Fibroblast of the aortic adventitia (primary cell): Measurements from ENCODE around the gene IFNGR2. TPM values are rescaled to one million over a fixed set of nuclear protein-coding genes. Genes with fewer than 3 reads are reported as not detected.
A peak's percentile ranks its signal among the peaks of the same experiment; 100 is the strongest.

Experiments
- DNase-seq: peaks from one replicate; pipeline ENCODE4 v3.0.0-alpha.2; 2010; ENCODE audit warnings: low read depth
- H3K4me3 ChIP-seq: 2 replicates; pipeline ENCODE4 v1.5.1; 2011; ENCODE audit warnings: low read depth, mild to moderate bottlenecking, control low read depth, low read length, moderate library complexity
- total RNA-seq: library from RNA; depleted of rRNA; stranded (reverse); fragments of >200 nt; gene quantifications from 2 replicates; pipeline ENCODE4 v1.2.3, GENCODE V29; 2012; ENCODE audit warnings: low replicate concordance
- TF ChIP-seq, protein P1 (sequence below): IDR thresholded peaks from 2 replicates; pipeline ENCODE4 v1.5.1; 2011; ENCODE audit warnings: mild to moderate bottlenecking, low read length, control low read depth, inconsistent platforms; ENCODE audit not compliant: insufficient read depth

IFNGR2 gene
- total RNA-seq, 1 donor = 64.2 TPM

DNA sequence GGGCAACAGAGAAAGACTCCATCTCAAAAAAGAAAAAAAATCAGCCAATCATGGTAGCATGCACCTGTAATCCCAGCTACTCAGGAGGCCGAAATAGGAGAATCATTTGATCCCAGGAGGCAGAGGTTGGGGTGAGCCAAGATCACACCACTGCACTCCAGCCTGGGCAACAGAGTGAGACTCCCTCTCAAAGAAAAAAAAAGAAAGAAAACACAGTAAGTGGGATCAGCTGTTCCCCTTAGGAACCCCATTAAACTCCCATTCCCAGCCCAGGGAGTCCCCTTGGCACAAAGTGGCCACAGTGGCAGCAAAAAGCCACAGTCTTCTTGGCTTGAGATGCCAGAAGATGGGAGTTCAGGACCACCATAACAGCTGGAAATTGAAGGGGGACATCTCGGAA, 67.5 kb downstream of the IFNGR2 start:
- DNase-seq = no peak
- TF ChIP-seq, protein P1, sequence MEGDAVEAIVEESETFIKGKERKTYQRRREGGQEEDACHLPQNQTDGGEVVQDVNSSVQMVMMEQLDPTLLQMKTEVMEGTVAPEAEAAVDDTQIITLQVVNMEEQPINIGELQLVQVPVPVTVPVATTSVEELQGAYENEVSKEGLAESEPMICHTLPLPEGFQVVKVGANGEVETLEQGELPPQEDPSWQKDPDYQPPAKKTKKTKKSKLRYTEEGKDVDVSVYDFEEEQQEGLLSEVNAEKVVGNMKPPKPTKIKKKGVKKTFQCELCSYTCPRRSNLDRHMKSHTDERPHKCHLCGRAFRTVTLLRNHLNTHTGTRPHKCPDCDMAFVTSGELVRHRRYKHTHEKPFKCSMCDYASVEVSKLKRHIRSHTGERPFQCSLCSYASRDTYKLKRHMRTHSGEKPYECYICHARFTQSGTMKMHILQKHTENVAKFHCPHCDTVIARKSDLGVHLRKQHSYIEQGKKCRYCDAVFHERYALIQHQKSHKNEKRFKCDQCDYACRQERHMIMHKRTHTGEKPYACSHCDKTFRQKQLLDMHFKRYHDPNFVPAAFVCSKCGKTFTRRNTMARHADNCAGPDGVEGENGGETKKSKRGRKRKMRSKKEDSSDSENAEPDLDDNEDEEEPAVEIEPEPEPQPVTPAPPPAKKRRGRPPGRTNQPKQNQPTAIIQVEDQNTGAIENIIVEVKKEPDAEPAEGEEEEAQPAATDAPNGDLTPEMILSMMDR = no peak
- no peak overlapping the region for H3K4me3 ChIP-seq

DNA sequence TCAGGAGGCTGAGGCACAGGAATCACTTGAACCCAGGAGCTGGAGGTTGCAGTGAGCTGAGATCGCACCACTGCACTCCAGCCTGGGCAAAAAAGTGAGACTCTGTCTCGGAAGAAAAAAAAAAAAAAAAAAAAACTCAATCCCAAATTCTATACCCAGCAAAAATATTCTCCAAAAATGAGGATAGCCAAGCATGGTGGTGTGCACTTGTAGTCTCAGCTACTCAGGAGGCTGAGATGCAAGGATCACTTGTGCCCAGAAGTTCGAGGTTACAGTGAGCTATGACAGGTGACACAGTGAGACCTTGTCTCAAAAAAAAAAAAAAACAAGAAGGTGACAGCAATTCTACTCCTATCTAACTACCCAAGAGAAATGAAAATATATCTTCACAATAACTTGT, 70.1 kb downstream of the IFNGR2 start:
- no peak for DNase-seq
- TF ChIP-seq, protein P1 = no peak
- H3K4me3 ChIP-seq = no peak overlapping the region

DNA sequence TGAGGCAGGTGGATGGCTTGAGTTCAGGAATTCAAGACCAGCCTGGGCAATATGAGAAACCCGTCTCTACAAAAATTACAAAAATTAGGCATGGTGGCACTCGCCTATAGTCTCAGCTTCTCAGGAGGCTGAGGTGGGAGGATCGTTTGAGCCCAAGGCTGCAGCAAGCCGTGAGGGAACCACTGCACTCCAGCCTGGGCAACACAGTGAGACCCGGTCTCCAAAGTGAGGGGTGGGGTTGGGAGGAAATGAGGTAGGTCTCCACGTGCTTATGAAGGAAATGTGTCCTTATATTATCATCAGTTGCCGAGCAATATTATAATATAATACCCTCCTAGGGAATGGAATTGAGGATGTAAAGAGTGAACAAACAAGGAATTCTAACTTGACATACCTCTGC, 73.9 kb downstream of the IFNGR2 start:
- TF ChIP-seq, protein P1 = no peak
- no peak for DNase-seq

DNA sequence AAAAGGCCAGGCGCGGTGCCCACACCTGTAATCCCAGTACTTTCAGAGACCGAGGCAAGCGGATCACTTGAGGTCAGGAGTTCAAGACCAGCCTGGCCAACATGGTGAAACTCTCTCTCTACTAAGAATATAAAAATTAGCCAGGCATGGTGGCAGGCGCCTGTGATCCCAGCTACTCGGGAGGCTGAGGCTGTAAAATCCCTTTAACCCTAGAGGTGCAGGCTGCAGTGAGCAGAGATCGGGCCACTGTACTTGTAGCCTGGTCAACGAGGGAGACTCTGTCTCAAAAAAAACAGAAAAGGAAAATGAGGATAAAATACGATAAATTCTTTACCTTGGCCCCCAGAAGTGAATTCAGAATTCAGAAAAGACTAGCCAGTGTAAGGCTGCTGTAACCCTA, 75.0 kb downstream of the IFNGR2 start:
- DNase-seq = no peak
- TF ChIP-seq, protein P1 = no peak

More for the DNA sequence above, 73.9 kb downstream of the IFNGR2 start:
- no peak overlapping the region for H3K4me3 ChIP-seq

DNA sequence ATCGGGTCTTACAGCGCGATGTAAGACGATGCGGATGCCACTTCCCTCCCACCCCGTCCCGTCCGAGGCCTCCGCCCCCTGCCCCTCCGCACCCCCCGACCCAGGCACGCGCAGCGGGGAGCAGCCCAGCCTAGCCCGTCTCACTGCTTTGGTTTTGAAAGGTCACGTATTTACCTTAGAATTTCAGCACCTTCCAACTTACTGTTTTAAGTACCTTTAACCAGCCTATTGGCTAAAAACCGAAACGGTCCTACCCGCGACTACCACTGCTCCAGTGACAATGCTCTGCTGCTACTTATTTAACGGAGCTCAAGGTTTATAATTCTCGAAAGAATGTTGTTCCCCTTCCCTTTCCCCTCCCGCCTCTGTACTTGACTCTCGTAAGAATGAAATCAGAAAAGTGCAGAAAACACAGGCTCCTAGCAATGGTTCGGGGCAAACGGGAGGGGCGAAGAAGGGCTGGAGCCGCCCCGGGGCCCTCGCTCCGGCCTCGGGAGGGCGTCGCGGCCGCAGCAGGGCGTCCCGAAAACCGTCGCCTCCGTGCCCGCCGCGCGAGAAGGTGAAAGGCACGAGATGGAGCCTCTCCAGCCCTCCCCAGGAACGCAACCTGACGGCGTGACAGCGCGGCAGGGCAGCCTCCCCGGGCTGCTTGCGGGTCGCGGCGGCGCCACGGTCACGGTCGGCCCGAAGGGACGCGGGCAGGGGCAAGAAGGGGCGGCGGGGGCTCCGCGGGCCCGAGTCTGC, 75.9 kb downstream of the IFNGR2 start:
- peak; percentile 22 for DNase-seq
- peak overlapping the region; percentile 84 for H3K4me3 ChIP-seq
- TF ChIP-seq, protein P1 = no peak

More for the DNA sequence above, 75.0 kb downstream of the IFNGR2 start:
- peak overlapping the region; percentile 84 for H3K4me3 ChIP-seq

DNA sequence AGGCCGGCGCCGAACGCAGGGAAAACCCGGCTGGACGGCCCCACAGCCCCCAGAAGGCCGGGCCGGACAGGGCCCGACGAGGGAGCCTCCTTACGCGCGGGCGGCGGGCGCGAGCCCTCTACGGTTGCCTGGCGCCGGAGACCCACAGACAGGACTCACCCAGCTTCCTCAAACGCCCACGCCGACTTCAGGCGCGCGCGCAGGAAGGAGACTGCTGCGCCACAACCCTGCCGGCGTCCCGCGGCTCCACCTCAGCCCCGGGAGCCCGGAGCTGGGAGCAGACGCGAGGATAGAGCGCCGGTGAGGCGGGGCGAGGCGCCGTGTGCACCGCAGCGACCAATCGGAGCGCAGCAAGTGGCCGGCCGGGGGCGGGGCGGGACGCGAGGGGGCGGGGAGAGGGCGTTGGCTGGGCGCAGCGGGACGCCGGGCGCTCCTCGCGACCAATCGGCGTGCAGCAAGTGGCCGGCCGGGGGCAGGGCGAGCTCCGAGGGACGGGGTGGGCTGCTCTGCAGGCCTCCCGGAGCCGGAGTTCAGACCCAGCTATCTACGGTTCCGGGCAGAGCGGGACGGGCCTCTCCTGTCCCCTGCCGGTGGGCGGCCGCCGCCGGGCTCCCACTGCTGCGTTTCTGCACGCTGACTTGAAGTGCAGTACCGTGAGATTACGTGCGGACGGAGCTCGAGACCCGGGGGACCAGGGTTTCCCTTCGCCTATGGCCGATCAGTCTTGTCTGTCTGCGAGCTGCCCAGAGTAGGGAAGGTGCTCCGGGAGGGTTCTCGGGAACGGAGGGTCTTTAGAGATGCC, 76.7 kb downstream of the IFNGR2 start, which contains the start of gene TMEM50B:
Gene TMEM50B, minus strand, starts transcription at position 296 of the 802 bp plus-strand sequence. CDS start 11,089 bp downstream, outside the sequence.
- peak within 1 kb of the TSS; percentile 84 for H3K4me3 ChIP-seq
- TF ChIP-seq, protein P1 = peak; percentile 55
- peak; percentile 93 for DNase-seq
